Embryonic facial prominence (tissue), 1 donor: ENCODE results near the gene SRPK2.

Experiments used
- DNase-seq: peaks from one replicate; pipeline ENCODE4 v3.0.0-alpha.2; 2016; ENCODE audit errors: extremely low spot score

Gene SRPK2

GRCh38 chr7:105224884-105225651 is 163.7 kb downstream of the SRPK2 start:
- DNase-seq = no peak

- no peak for DNase-seq
These were observed 165.8 kb downstream of the SRPK2 start for GRCh38 chr7:105222953-105223352.

GRCh38 chr7:105219771-105220160 is 169.0 kb downstream of the SRPK2 start:
- DNase-seq = no peak

- no peak for DNase-seq
These were observed 169.6 kb downstream of the SRPK2 start for GRCh38 chr7:105218939-105219770.

- DNase-seq = no peak
These were observed 170.5 kb downstream of the SRPK2 start for GRCh38 chr7:105218215-105218614.

- no peak for DNase-seq
These were observed 171.9 kb downstream of the SRPK2 start for GRCh38 chr7:105216786-105217185.

GRCh38 chr7:105215821-105216220 is 172.9 kb downstream of the SRPK2 start:
- DNase-seq = no peak

GRCh38 chr7:105215182-105215581 is 173.5 kb downstream of the SRPK2 start:
- DNase-seq = no peak

GRCh38 chr7:105213611-105214010 is 175.1 kb downstream of the SRPK2 start:
- no peak for DNase-seq

GRCh38 chr7:105212212-105212611 is 176.5 kb downstream of the SRPK2 start:
- DNase-seq = no peak

GRCh38 chr7:105210721-105211205 is 178.0 kb downstream of the SRPK2 start:
- no peak for DNase-seq

GRCh38 chr7:105209870-105210269 is 178.9 kb downstream of the SRPK2 start:
- DNase-seq = no peak

GRCh38 chr7:105209433-105209832 is 179.3 kb downstream of the SRPK2 start:
- DNase-seq = no peak

GRCh38 chr7:105206985-105207384 is 181.7 kb downstream of the SRPK2 start:
- no peak for DNase-seq

GRCh38 chr7:105205592-105206237 is 183.0 kb downstream of the SRPK2 start:
- DNase-seq = no peak

- DNase-seq = no peak
These were observed 183.8 kb downstream of the SRPK2 start for GRCh38 chr7:105204953-105205352.

- DNase-seq = no peak
These were observed 184.2 kb downstream of the SRPK2 start for GRCh38 chr7:105204520-105204919.

GRCh38 chr7:105202616-105203015 is 186.1 kb downstream of the SRPK2 start:
- DNase-seq = no peak

- no peak for DNase-seq
These were observed 189.3 kb downstream of the SRPK2 start for GRCh38 chr7:105199386-105199785.

- no peak for DNase-seq
These were observed 190.5 kb downstream of the SRPK2 start for GRCh38 chr7:105198223-105198622.

- no peak for DNase-seq
These were observed 192.2 kb downstream of the SRPK2 start for GRCh38 chr7:105196473-105196872.

- no peak for DNase-seq
These were observed 192.8 kb downstream of the SRPK2 start for GRCh38 chr7:105195891-105196290.
